ENCODE data around the gene FLAD1.

The FLAD1 gene

GRCh38 chr1:154999571-155000410, 16.6 kb downstream of the FLAD1 start:
- peak overlapping the region; percentile 95 to 96 for H3K27ac ChIP-seq
- peaks cover 0 to 32% (median 26%) of the 10 kb centered on the region in 4 donors for H3K4me1 ChIP-seq
- H3K27me3 ChIP-seq = no peaks in the 10 kb centered on the region
- peak in 1 of 2 donors; percentile 70 for DNase-seq
- intact Hi-C loops (cut with DNase I; ENCODE audit: low total_unique reads) = loop anchor here (5.0 kb wide), 1 partner anchor 37 kb away; the partner anchor contains the start of gene PYGO2
- TF ChIP-seq, protein P1, sequence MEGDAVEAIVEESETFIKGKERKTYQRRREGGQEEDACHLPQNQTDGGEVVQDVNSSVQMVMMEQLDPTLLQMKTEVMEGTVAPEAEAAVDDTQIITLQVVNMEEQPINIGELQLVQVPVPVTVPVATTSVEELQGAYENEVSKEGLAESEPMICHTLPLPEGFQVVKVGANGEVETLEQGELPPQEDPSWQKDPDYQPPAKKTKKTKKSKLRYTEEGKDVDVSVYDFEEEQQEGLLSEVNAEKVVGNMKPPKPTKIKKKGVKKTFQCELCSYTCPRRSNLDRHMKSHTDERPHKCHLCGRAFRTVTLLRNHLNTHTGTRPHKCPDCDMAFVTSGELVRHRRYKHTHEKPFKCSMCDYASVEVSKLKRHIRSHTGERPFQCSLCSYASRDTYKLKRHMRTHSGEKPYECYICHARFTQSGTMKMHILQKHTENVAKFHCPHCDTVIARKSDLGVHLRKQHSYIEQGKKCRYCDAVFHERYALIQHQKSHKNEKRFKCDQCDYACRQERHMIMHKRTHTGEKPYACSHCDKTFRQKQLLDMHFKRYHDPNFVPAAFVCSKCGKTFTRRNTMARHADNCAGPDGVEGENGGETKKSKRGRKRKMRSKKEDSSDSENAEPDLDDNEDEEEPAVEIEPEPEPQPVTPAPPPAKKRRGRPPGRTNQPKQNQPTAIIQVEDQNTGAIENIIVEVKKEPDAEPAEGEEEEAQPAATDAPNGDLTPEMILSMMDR (IDR thresholded peaks at IDR 0.05) = no peak
- H3K4me3 ChIP-seq = peak overlapping the region; percentile 87 to 96
- no peaks in the 10 kb centered on the region for H3K9me3 ChIP-seq
- H3K36me3 ChIP-seq = no peaks in the 10 kb centered on the region

GRCh38 chr1:155000411-155000725, 17.2 kb downstream of the FLAD1 start:
- H3K4me1 ChIP-seq = peaks cover 0 to 34% (median 32%) of the 10 kb centered on the region in 4 donors
- peak overlapping the region; percentile 95 to 96 for H3K27ac ChIP-seq
- H3K27me3 ChIP-seq = no peaks in the 10 kb centered on the region
- peak; percentile 49 to 80 for DNase-seq
- no peaks in the 10 kb centered on the region for H3K36me3 ChIP-seq
- no peaks in the 10 kb centered on the region for H3K9me3 ChIP-seq
- intact Hi-C loops (cut with DNase I; ENCODE audit: low total_unique reads) = no loop called here
- TF ChIP-seq, protein P1 (IDR thresholded peaks at IDR 0.05) = no peak
- peak overlapping the region; percentile 87 to 96 for H3K4me3 ChIP-seq

- Histone ChIP-seq H3K4me1 (peaks cover 0 to 39% (median 37%) of the 10 kb centered on the region in 4 donors), H3K9me3 (no peaks in the 10 kb centered on the region), H3K27ac (peak overlapping the region; percentile 95 to 96), H3K4me3 (peak overlapping the region; percentile 87 to 96), H3K36me3 (no peaks in the 10 kb centered on the region), H3K27me3 (no peaks in the 10 kb centered on the region)
- peak; percentile 82 to 95 for DNase-seq
- TF ChIP-seq, protein P1 (IDR thresholded peaks at IDR 0.05) = peak in 1 of 2 experiments; percentile 27
- intact Hi-C loops (cut with DNase I; ENCODE audit: low total_unique reads) = loop anchor here (1.0 kb wide), 1 partner anchor 27 kb away; the partner anchor contains the start of gene CKS1B
These were observed 17.7 kb downstream of the FLAD1 start for GRCh38 chr1:155000726-155001424.

- no peak for DNase-seq
- intact Hi-C loops (cut with DNase I; ENCODE audit: low total_unique reads) = loop anchor here (1.0 kb wide), 1 partner anchor 27 kb away; the partner anchor contains the start of gene CKS1B
- Histone ChIP-seq H3K27ac (peak overlapping the region; percentile 95 to 96), H3K9me3 (no peaks in the 10 kb centered on the region), H3K27me3 (no peaks in the 10 kb centered on the region), H3K4me3 (peak overlapping the region; percentile 87 to 96), H3K36me3 (no peaks in the 10 kb centered on the region), H3K4me1 (peaks cover 0 to 44% (median 42%) of the 10 kb centered on the region in 4 donors)
- TF ChIP-seq, protein P1 (IDR thresholded peaks at IDR 0.05) = no peak
These were observed 18.2 kb downstream of the FLAD1 start for GRCh38 chr1:155001425-155001674.

DNA sequence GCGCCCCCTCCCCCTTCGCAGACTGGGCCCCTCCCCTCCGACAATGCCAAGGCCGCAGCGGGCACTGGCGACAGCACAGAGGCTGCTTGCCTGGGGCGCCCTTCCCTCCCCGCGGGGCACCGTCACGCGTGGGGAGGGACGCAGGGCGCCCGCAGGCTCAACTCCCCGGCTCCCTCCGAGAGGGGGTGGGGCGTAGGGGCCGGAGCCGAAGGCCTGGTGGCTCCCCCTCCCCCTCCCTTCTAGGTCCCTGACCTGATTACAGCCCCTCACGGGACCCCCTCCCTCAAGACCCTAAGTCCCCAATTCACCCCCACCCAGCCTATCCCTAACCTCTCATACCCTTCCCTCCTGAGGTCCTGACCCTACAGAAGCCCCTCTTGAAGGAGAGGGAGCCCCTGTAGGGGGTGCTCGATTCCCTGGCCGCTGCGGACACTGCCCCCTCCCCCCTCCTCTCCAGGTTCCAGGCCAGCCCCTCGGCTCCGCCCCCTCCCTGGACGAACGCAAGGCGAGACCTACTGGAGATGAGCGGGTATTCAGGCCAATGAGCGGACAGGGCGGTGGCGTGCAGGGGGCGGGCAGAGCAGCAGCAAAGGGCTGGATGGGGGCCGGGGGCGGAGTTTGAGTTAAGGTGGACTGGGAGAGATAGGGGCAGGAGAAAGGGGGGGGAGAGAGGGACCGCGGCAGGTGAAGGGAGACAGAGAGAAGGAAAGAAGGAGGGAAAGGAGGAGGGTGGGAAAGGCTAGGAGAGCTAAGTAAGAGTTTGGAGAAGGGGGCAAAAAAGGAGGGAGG, 18.7 kb downstream of the FLAD1 start:
- peak overlapping the region; percentile 87 to 96 for H3K4me3 ChIP-seq
- no peaks in the 10 kb centered on the region for H3K27me3 ChIP-seq
- peaks cover 0 to 49% (median 47%) of the 10 kb centered on the region in 4 donors for H3K4me1 ChIP-seq
- no peaks in the 10 kb centered on the region for H3K9me3 ChIP-seq
- intact Hi-C loops (cut with DNase I; ENCODE audit: low total_unique reads) = loop anchor here (1.0 kb wide), 1 partner anchor 28 kb away; the partner anchor contains the start of gene CKS1B
- H3K36me3 ChIP-seq = no peaks in the 10 kb centered on the region
- TF ChIP-seq, protein P1 (IDR thresholded peaks at IDR 0.05) = peak; percentile 13 to 33
- peak; percentile 100 for DNase-seq
- H3K27ac ChIP-seq = peak overlapping the region; percentile 95 to 96

Measured in tibial artery (tissue), 4 donors.